ENCODE data around the gene MAML3. TPM values are rescaled to one million over a fixed set of nuclear protein-coding genes. Genes with fewer than 3 reads are reported as not detected.

Gene MAML3
- total RNA-seq, 1 donor from 2014 or later, result 24.8 TPM

DNA sequence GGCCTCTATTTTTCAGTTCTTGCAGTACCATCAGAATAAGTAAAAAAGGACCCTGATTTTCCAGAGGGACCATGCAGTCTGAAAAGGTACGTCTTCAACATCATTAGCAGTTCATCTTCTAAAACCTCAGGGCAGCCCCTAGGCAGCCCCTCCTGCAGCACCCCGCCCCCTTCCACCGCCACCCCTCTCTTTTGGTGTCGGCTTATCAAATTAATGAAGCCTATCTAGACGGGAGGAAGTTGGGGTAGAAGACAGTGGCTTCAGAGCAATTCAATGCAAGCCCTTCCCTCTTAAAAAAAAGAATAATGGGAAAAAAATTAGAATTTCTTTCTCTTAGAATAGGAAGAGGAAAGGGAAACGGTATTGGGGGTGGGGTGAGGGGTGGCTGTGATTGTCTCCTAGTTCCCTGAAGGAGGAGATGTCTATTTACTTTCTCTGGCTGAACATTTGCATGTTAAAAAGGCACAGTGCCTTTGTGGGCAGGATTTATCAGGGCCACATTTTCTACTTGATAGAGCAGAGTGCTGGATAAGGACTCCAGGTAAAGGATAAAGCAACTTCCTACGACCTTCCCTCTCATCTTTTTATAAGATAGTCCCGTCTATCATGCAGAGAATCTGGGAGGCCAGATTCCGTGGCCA lies 329.0 kb downstream of the MAML3 start:
- H3K27me3 Mint-ChIP-seq (ENCODE audit: low read depth), result no peaks in the 10 kb centered on the region
- H3K4me1 Mint-ChIP-seq, result peaks cover 13% of the 10 kb centered on the region
- peaks cover 5% of the 10 kb centered on the region for H3K9me3 Mint-ChIP-seq
- no peak for TF ChIP-seq CTCF (IDR thresholded peaks at IDR 0.05; ENCODE audit: unreplicated experiment)
- H3K4me3 Mint-ChIP-seq, result no peak overlapping the region
- no peak overlapping the region for H3K27ac Mint-ChIP-seq
- DNase-seq (ENCODE audit: low spot score in 2 of 2, unreplicated experiment in 2 of 2), result no peak
- peaks cover 10% of the 10 kb centered on the region for H3K36me3 Mint-ChIP-seq

DNA sequence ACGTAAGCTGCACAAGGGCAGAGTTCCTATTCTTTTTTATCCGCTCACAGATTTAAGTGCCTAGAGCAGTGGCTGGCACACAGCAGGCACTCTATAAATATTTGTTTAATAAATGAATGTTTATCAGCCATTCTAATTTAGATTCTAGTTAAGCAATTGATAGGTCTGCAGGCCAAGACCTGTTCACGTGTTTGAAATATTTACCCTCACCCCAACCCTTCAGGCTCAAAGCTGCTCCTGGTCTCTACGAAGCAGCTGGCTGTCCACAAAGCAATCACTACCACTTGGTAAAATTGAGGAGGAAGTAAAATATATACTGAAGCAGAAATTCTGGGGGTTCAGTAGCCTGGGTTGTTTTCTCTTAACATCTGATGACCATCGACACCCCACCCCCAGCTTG lies 330.2 kb downstream of the MAML3 start:
- Mint-ChIP-seq H3K4me1 (peaks cover 13% of the 10 kb centered on the region), H3K9me3 (peaks cover 5% of the 10 kb centered on the region), H3K27ac (no peak overlapping the region), H3K36me3 (peaks cover 10% of the 10 kb centered on the region), H3K4me3 (no peak overlapping the region), H3K27me3 (ENCODE audit: low read depth) (no peaks in the 10 kb centered on the region)
- no peak for DNase-seq (ENCODE audit: low spot score in 2 of 2, unreplicated experiment in 2 of 2)
- TF ChIP-seq CTCF (IDR thresholded peaks at IDR 0.05; ENCODE audit: unreplicated experiment), result no peak

- peaks cover 13% of the 10 kb centered on the region for H3K4me1 Mint-ChIP-seq
- H3K27ac Mint-ChIP-seq, result no peak overlapping the region
- H3K36me3 Mint-ChIP-seq, result peaks cover 10% of the 10 kb centered on the region
- peaks cover 5% of the 10 kb centered on the region for H3K9me3 Mint-ChIP-seq
- H3K4me3 Mint-ChIP-seq, result no peak overlapping the region
- DNase-seq (ENCODE audit: low spot score in 2 of 2, unreplicated experiment in 2 of 2), result no peak
- no peaks in the 10 kb centered on the region for H3K27me3 Mint-ChIP-seq (ENCODE audit: low read depth)
- TF ChIP-seq CTCF (IDR thresholded peaks at IDR 0.05; ENCODE audit: unreplicated experiment), result no peak
Measured at GRCh38 chr4:139823345-139823744, 330.6 kb downstream of the MAML3 start.

GRCh38 chr4:139822391-139822790 lies 331.6 kb downstream of the MAML3 start:
- Mint-ChIP-seq H3K9me3 (peaks cover 5% of the 10 kb centered on the region), H3K4me1 (peaks cover 13% of the 10 kb centered on the region), H3K36me3 (peaks cover 10% of the 10 kb centered on the region), H3K27me3 (ENCODE audit: low read depth) (no peaks in the 10 kb centered on the region), H3K27ac (no peak overlapping the region), H3K4me3 (no peak overlapping the region)
- TF ChIP-seq CTCF (IDR thresholded peaks at IDR 0.05; ENCODE audit: unreplicated experiment), result no peak
- no peak for DNase-seq (ENCODE audit: low spot score in 2 of 2, unreplicated experiment in 2 of 2)

DNA sequence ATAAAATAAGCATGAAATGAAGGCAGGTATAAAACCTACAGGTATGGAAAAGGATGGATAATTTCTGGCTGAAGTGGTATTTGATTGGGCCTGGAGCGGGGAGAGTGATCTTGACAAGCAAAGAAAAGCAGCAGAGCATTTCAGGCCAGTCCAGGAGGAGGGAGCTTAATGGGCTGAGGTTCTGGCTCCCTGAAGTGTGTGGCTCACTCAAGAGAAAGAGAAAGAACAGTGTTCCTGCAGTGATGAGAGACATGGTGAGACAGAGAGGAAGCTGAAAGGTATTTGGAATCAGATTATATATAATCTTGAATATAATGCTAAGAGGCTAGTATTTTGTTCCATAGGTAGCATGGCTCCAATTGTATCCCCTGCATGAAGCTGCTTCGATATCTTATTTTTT lies 334.9 kb downstream of the MAML3 start:
- no peak for TF ChIP-seq CTCF (IDR thresholded peaks at IDR 0.05; ENCODE audit: unreplicated experiment)
- H3K27me3 Mint-ChIP-seq (ENCODE audit: low read depth), result no peaks in the 10 kb centered on the region
- no peak overlapping the region for H3K4me3 Mint-ChIP-seq
- H3K36me3 Mint-ChIP-seq, result peaks cover 10% of the 10 kb centered on the region
- no peak for DNase-seq (ENCODE audit: low spot score in 2 of 2, unreplicated experiment in 2 of 2)
- H3K4me1 Mint-ChIP-seq, result peaks cover 29% of the 10 kb centered on the region
- no peak overlapping the region for H3K27ac Mint-ChIP-seq
- H3K9me3 Mint-ChIP-seq, result peaks cover 5% of the 10 kb centered on the region

All from mesothelial cell of epicardium (in vitro differentiated cells).